Neural progenitor cell (in vitro differentiated cells): Measurements from ENCODE around the gene TREH. TPM values are rescaled to one million over a fixed set of nuclear protein-coding genes. Genes with fewer than 3 reads are reported as not detected.

Source experiments
- DNase-seq: peaks from one replicate; pipeline ENCODE4 v3.0.0-alpha.2; 2016; ENCODE audit warnings: low spot score
- H2AFZ ChIP-seq: fragments of 200-600 bp; sonication (generic); replicated peaks from 2 replicates; pipeline ENCODE4 v1.6.1; 2016; ENCODE audit warnings: antibody characterized with exemption
- H3F3A ChIP-seq: fragments of 200-600 bp; sonication (generic); 2 replicates; pipeline ENCODE4 v1.6.1; 2016; ENCODE audit warnings: antibody characterized with exemption, low read depth
- H3K27ac ChIP-seq: fragments of 200-600 bp; sonication (generic); 2 replicates; pipeline ENCODE4 v1.5.1; 2016; ENCODE audit warnings: mild to moderate bottlenecking
- H3K27me3 ChIP-seq: fragments of 200-600 bp; sonication (generic); 2 replicates; pipeline ENCODE4 v1.6.1; 2016; ENCODE audit warnings: mild to moderate bottlenecking, moderate library complexity
- H3K36me3 ChIP-seq: fragments of 200-600 bp; sonication (generic); 2 replicates; pipeline ENCODE4 v1.5.1; 2016
- H3K4me1 ChIP-seq: fragments of 200-600 bp; sonication (generic); 2 replicates; pipeline ENCODE4 v1.6.1; 2016; ENCODE audit warnings: mixed run types
- H3K4me2 ChIP-seq: fragments of 200-600 bp; sonication (generic); 2 replicates; pipeline ENCODE4 v1.6.1; 2016
- H3K4me3 ChIP-seq: fragments of 200-600 bp; sonication (generic); 2 replicates; pipeline ENCODE4 v1.5.1; 2016
- H3K79me2 ChIP-seq: fragments of 200-600 bp; sonication (generic); 2 replicates; pipeline ENCODE4 v1.6.1; 2016; ENCODE audit warnings: low read depth
- H3K9ac ChIP-seq: fragments of 200-600 bp; sonication (generic); 2 replicates; pipeline ENCODE4 v1.6.1; 2016
- H3K9me3 ChIP-seq: fragments of 200-600 bp; sonication (generic); 2 replicates; pipeline ENCODE4 v1.5.1; 2016; ENCODE audit warnings: low read depth
- H4K20me1 ChIP-seq: fragments of 200-600 bp; sonication (generic); 2 replicates; pipeline ENCODE4 v1.6.1; 2016; ENCODE audit warnings: low read depth
- H3K27ac Mint-ChIP-seq: 3 replicates; pipeline ENCODE4 v1.8.0; 2021; ENCODE audit warnings: mixed read lengths
- H3K27me3 Mint-ChIP-seq: 2 replicates; pipeline ENCODE4 v1.8.0; 2022; ENCODE audit warnings: low read depth, mild to moderate bottlenecking, inconsistent platforms, moderate library complexity, mixed read lengths; ENCODE audit not compliant: insufficient read depth
- H3K36me3 Mint-ChIP-seq: 3 replicates; pipeline ENCODE4 v1.8.0; 2021; ENCODE audit warnings: mixed read lengths
- H3K4me1 Mint-ChIP-seq: 3 replicates; pipeline ENCODE4 v1.8.0; 2021; ENCODE audit warnings: mixed read lengths
- H3K4me3 Mint-ChIP-seq: 3 replicates; pipeline ENCODE4 v1.8.0; 2021; ENCODE audit warnings: mild to moderate bottlenecking, moderate library complexity, mixed read lengths
- H3K9me3 Mint-ChIP-seq: 3 replicates; pipeline ENCODE4 v1.8.0; 2020; ENCODE audit warnings: mixed read lengths
- CTCF ChIP-seq: fragments of 200-600 bp; sonication (generic); IDR thresholded peaks from 2 replicates; pipeline ENCODE4 v1.5.1; 2017; ENCODE audit warnings: antibody characterized with exemption, mild to moderate bottlenecking
- EZH2 ChIP-seq: fragments of 200-600 bp; sonication (generic); IDR thresholded peaks from 2 replicates; pipeline ENCODE4 v1.6.1; 2017; ENCODE audit warnings: antibody characterized with exemption, mild to moderate bottlenecking, moderate library complexity
- EZH2phosphoT487 ChIP-seq: fragments of 200-600 bp; sonication (generic); IDR thresholded peaks from 2 replicates; pipeline ENCODE4 v1.6.1; 2017; ENCODE audit warnings: antibody characterized with exemption
- total RNA-seq: library from RNA; depleted of rRNA; stranded (reverse); fragments of >200 nt; gene quantifications from 2 replicates; pipeline ENCODE4 v1.2.3, GENCODE V29; 2015; ENCODE audit warnings: low replicate concordance

The TREH gene
- total RNA-seq, 1 donor from 2014 or later, result not detected

GRCh38 chr11:118644496-118644895, 35.0 kb downstream of the TREH start:
- H3K27me3 Mint-ChIP-seq, result peaks cover 4% of the 10 kb centered on the region
- no peak overlapping the region for H3K4me3 ChIP-seq
- H3K4me1 Mint-ChIP-seq, result no peaks in the 10 kb centered on the region
- H4K20me1 ChIP-seq, result peaks cover 3% of the 10 kb centered on the region
- H3K79me2 ChIP-seq, result no peaks in the 10 kb centered on the region
- H3F3A ChIP-seq, result no peaks in the 10 kb centered on the region
- no peaks in the 10 kb centered on the region for H3K9me3 ChIP-seq
- H3K4me2 ChIP-seq, result no peak overlapping the region
- no peaks in the 10 kb centered on the region for H3K27me3 ChIP-seq
- no peak overlapping the region for H3K27ac ChIP-seq
- peaks cover 26% of the 10 kb centered on the region for H3K36me3 Mint-ChIP-seq
- H3K4me3 Mint-ChIP-seq, result no peak overlapping the region
- no peaks in the 10 kb centered on the region for H3K4me1 ChIP-seq
- no peaks in the 10 kb centered on the region for H3K9me3 Mint-ChIP-seq
- DNase-seq, result no peak
- TF ChIP-seq CTCF (no peak), EZH2phosphoT487 (no peak), EZH2 (no peak)
- H3K27ac Mint-ChIP-seq, result no peak overlapping the region
- H2AFZ ChIP-seq, result no peak overlapping the region
- no peaks in the 10 kb centered on the region for H3K36me3 ChIP-seq
- no peak overlapping the region for H3K9ac ChIP-seq

- Histone ChIP-seq H3K36me3 (no peaks in the 10 kb centered on the region), H2AFZ (no peak overlapping the region), H3K9me3 (no peaks in the 10 kb centered on the region), H3K4me1 (no peaks in the 10 kb centered on the region), H3K27ac (no peak overlapping the region), H3F3A (no peaks in the 10 kb centered on the region), H4K20me1 (peaks cover 3% of the 10 kb centered on the region), H3K4me2 (no peak overlapping the region), H3K79me2 (no peaks in the 10 kb centered on the region), H3K27me3 (no peaks in the 10 kb centered on the region), H3K9ac (no peak overlapping the region), H3K4me3 (no peak overlapping the region)
- TF ChIP-seq EZH2phosphoT487 (no peak), EZH2 (no peak), CTCF (no peak)
- no peak overlapping the region for H3K4me3 Mint-ChIP-seq
- no peaks in the 10 kb centered on the region for H3K9me3 Mint-ChIP-seq
- DNase-seq, result no peak
- no peaks in the 10 kb centered on the region for H3K4me1 Mint-ChIP-seq
- peaks cover 26% of the 10 kb centered on the region for H3K36me3 Mint-ChIP-seq
- H3K27ac Mint-ChIP-seq, result no peak overlapping the region
- H3K27me3 Mint-ChIP-seq, result peaks cover 2% of the 10 kb centered on the region
Measured at GRCh38 chr11:118643995-118644345, 35.5 kb downstream of the TREH start.

GRCh38 chr11:118643142-118643994, 36.1 kb downstream of the TREH start:
- no peak for TF ChIP-seq CTCF
- TF ChIP-seq EZH2phosphoT487, result no peak
- TF ChIP-seq EZH2, result no peak

More at GRCh38 chr11:118643142-118643994, 36.1 kb downstream of the TREH start:
- Mint-ChIP-seq H3K36me3 (peaks cover 25% of the 10 kb centered on the region), H3K4me1 (no peaks in the 10 kb centered on the region), H3K27me3 (peaks cover 2% of the 10 kb centered on the region), H3K4me3 (no peak overlapping the region), H3K9me3 (no peaks in the 10 kb centered on the region), H3K27ac (no peak overlapping the region)
- Histone ChIP-seq H3K9ac (no peak overlapping the region), H3K79me2 (no peaks in the 10 kb centered on the region), H3K36me3 (no peaks in the 10 kb centered on the region), H3K9me3 (no peaks in the 10 kb centered on the region), H3K27ac (no peak overlapping the region), H4K20me1 (peaks cover 3% of the 10 kb centered on the region), H3K4me1 (no peaks in the 10 kb centered on the region), H3K4me3 (no peak overlapping the region), H2AFZ (no peak overlapping the region), H3F3A (no peaks in the 10 kb centered on the region), H3K27me3 (no peaks in the 10 kb centered on the region), H3K4me2 (no peak overlapping the region)
- DNase-seq, result no peak
